Measurements from ENCODE around the gene TBC1D30. TPM values are rescaled to one million over a fixed set of nuclear protein-coding genes. Genes with fewer than 3 reads are reported as not detected.

Gene TBC1D30
- total and polyA plus RNA-seq, 4 donors: 0.46 to 2.2 (median 0.70) TPM

- H3K9me3 ChIP-seq (ENCODE audit: control insufficient read depth in 4 of 4, low read length in 3 of 4): no peaks in the 10 kb centered on the region
- H3K9ac ChIP-seq (ENCODE audit: low read depth in 1 of 2, low read length in 2 of 2): no peak overlapping the region
- 88% methylated on average over 3 of the region's 3 CpGs for WGBS
- no peaks in the 10 kb centered on the region for H3K36me3 ChIP-seq (ENCODE audit: control insufficient read depth in 4 of 4, insufficient read depth in 3 of 4, low read depth in 1 of 4, low read length in 3 of 4)
- no peak overlapping the region for H3K4me3 ChIP-seq (ENCODE audit: low read depth in 1 of 3, low read length in 3 of 3)
- no peaks in the 10 kb centered on the region for H3K4me1 ChIP-seq (ENCODE audit: control insufficient read depth in 4 of 4, insufficient read depth in 4 of 4, low read length in 3 of 4)
- H3K27me3 ChIP-seq (ENCODE audit: control insufficient read depth in 4 of 4, insufficient read depth in 4 of 4, low read length in 3 of 4): no peaks in the 10 kb centered on the region
- no peak overlapping the region for H3K27ac ChIP-seq (ENCODE audit: low read depth in 1 of 2, low read length in 2 of 2)
- TF ChIP-seq FOXA1 (IDR thresholded peaks at IDR 0.05) (no peak), EGR1 (IDR thresholded peaks at IDR 0.05; ENCODE audit: low read depth in 2 of 2) (no peak), YY1 (IDR thresholded peaks at IDR 0.05) (no peak)
- DNase-seq (ENCODE audit: low spot score): no peak
Measured at GRCh38 chr12:64882687-64883086, 58.2 kb downstream of the TBC1D30 start.

DNA sequence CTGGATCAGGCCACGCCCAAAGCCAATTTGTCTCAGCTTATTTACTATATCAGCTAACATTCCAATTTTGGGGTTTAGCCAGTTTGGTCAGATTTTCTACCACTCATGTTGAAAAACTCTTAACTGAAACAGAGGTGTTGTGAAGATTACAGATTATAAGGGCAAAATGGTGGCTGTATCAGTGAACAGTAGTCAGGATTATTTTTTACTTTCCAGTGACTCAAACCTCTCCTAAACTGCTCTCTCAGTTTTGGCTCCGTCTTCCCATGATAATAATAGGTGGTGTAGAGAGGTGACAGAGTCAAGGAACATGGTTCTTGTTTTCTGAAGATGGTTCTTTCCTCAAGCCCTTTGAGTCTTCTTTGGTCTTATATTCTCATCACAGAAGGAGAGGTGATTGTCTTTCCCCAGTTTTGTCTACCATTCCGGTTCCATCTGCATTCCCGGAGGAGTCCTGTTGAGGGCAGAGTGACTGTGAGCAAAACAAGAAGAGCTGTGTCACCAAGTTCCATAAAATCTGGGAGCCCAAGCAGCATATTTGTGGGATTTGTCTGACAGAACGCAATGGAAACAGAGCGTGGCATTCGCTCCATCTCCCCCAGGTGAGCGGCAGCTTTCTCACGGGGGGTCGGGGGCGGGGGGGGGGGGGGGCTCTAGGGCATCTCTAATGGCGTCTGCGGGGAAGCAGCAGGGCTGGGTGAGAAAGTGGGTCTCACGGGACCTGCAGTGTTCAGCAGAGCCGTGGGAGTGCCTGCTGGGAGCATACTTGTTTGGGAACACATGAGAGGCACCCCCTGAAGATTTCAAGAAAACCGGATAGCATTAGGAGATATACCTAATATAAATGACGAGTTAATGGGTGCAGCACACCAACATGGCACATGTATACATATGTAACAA, 59.1 kb downstream of the TBC1D30 start:
- no peak overlapping the region for H3K9ac ChIP-seq (ENCODE audit: low read depth in 1 of 2, low read length in 2 of 2)
- no peaks in the 10 kb centered on the region for H3K9me3 ChIP-seq (ENCODE audit: control insufficient read depth in 4 of 4, low read length in 3 of 4)
- whole genome bisulfite sequencing: 76% methylated on average over 17 of the region's 17 CpGs
- H3K36me3 ChIP-seq (ENCODE audit: control insufficient read depth in 4 of 4, insufficient read depth in 3 of 4, low read depth in 1 of 4, low read length in 3 of 4): no peaks in the 10 kb centered on the region
- no peaks in the 10 kb centered on the region for H3K27me3 ChIP-seq (ENCODE audit: control insufficient read depth in 4 of 4, insufficient read depth in 4 of 4, low read length in 3 of 4)
- H3K4me3 ChIP-seq (ENCODE audit: low read depth in 1 of 3, low read length in 3 of 3): no peak overlapping the region
- H3K27ac ChIP-seq (ENCODE audit: low read depth in 1 of 2, low read length in 2 of 2): no peak overlapping the region
- TF ChIP-seq CTCF (IDR thresholded peaks at IDR 0.05; ENCODE audit: low read depth, low read length, missing input control): no peak
- no peak for TF ChIP-seq NR2F2 (IDR thresholded peaks at IDR 0.05)
- no peak for TF ChIP-seq JUND (IDR thresholded peaks at IDR 0.05)
- no peak for TF ChIP-seq ATF3 (IDR thresholded peaks at IDR 0.05)
- TF ChIP-seq GABPA (IDR thresholded peaks at IDR 0.05 in 1 of 2, conservative IDR thresholded peaks at IDR 0.05 in 1 of 2): no peak
- no peak for TF ChIP-seq RAD21 (IDR thresholded peaks at IDR 0.05)
- TF ChIP-seq EGR1 (IDR thresholded peaks at IDR 0.05; ENCODE audit: low read depth in 2 of 2): no peak
- no peak for TF ChIP-seq FOXA1 (IDR thresholded peaks at IDR 0.05)
- TF ChIP-seq HNF4A (conservative IDR thresholded peaks at IDR 0.05): no peak
- no peaks in the 10 kb centered on the region for H3K4me1 ChIP-seq (ENCODE audit: control insufficient read depth in 4 of 4, insufficient read depth in 4 of 4, low read length in 3 of 4)
- no peak for DNase-seq (ENCODE audit: low spot score)

DNA sequence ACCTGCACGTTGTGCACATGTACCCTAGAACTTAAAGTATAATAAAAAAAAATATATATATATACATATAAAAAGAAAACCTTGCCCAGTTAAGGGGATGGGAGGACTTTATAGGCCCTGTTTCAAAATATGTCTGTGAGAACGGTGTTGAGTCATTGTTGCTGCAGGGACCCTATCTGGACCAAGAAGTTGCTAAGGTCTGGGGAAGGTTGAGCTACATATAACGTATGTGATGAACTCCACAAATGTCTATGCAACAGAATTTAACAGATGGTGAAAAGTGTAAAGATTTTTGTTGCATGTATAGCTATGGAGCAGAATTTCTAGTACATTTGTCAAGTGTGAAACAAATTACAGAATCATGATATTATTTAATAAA, 59.7 kb downstream of the TBC1D30 start:
- Histone ChIP-seq H3K9ac (ENCODE audit: low read depth in 1 of 2, low read length in 2 of 2) (no peak overlapping the region), H3K27me3 (ENCODE audit: control insufficient read depth in 4 of 4, insufficient read depth in 4 of 4, low read length in 3 of 4) (no peaks in the 10 kb centered on the region), H3K36me3 (ENCODE audit: control insufficient read depth in 4 of 4, insufficient read depth in 3 of 4, low read depth in 1 of 4, low read length in 3 of 4) (no peaks in the 10 kb centered on the region), H3K4me3 (ENCODE audit: low read depth in 1 of 3, low read length in 3 of 3) (no peak overlapping the region), H3K9me3 (ENCODE audit: control insufficient read depth in 4 of 4, low read length in 3 of 4) (no peaks in the 10 kb centered on the region), H3K4me1 (ENCODE audit: control insufficient read depth in 4 of 4, insufficient read depth in 4 of 4, low read length in 3 of 4) (no peaks in the 10 kb centered on the region), H3K27ac (ENCODE audit: low read depth in 1 of 2, low read length in 2 of 2) (no peak overlapping the region)
- no peak for TF ChIP-seq RAD21 (IDR thresholded peaks at IDR 0.05)
- no peak for TF ChIP-seq ATF3 (IDR thresholded peaks at IDR 0.05)
- TF ChIP-seq FOXA1 (IDR thresholded peaks at IDR 0.05): no peak
- TF ChIP-seq, protein P1, sequence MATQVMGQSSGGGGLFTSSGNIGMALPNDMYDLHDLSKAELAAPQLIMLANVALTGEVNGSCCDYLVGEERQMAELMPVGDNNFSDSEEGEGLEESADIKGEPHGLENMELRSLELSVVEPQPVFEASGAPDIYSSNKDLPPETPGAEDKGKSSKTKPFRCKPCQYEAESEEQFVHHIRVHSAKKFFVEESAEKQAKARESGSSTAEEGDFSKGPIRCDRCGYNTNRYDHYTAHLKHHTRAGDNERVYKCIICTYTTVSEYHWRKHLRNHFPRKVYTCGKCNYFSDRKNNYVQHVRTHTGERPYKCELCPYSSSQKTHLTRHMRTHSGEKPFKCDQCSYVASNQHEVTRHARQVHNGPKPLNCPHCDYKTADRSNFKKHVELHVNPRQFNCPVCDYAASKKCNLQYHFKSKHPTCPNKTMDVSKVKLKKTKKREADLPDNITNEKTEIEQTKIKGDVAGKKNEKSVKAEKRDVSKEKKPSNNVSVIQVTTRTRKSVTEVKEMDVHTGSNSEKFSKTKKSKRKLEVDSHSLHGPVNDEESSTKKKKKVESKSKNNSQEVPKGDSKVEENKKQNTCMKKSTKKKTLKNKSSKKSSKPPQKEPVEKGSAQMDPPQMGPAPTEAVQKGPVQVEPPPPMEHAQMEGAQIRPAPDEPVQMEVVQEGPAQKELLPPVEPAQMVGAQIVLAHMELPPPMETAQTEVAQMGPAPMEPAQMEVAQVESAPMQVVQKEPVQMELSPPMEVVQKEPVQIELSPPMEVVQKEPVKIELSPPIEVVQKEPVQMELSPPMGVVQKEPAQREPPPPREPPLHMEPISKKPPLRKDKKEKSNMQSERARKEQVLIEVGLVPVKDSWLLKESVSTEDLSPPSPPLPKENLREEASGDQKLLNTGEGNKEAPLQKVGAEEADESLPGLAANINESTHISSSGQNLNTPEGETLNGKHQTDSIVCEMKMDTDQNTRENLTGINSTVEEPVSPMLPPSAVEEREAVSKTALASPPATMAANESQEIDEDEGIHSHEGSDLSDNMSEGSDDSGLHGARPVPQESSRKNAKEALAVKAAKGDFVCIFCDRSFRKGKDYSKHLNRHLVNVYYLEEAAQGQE (IDR thresholded peaks at IDR 0.05): no peak
- no peak for TF ChIP-seq SP1 (IDR thresholded peaks at IDR 0.05)
- no peak for TF ChIP-seq GABPA (IDR thresholded peaks at IDR 0.05 in 1 of 2, conservative IDR thresholded peaks at IDR 0.05 in 1 of 2)
- TF ChIP-seq, protein P2, sequence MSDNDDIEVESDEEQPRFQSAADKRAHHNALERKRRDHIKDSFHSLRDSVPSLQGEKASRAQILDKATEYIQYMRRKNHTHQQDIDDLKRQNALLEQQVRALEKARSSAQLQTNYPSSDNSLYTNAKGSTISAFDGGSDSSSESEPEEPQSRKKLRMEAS (IDR thresholded peaks at IDR 0.05): no peak
- no peak for DNase-seq (ENCODE audit: low spot score)
- WGBS: 80% methylated on average over 3 of the region's 3 CpGs
